Testis (tissue), 3 donors: ENCODE results near the gene MRGPRE. TPM values are rescaled to one million over a fixed set of nuclear protein-coding genes. Genes with fewer than 3 reads are reported as not detected.

Experiments used
- DNase-seq: peaks from one replicate; pipeline ENCODE4 v3.0.0-alpha.2; 2019
- H3K27ac ChIP-seq, 2 donors: fragments of 200-600 bp; sonication (generic); one replicate each; pipeline ENCODE4 v1.5.1; 2019
- H3K27me3 ChIP-seq: fragments of 200-600 bp; sonication (generic); one replicate; pipeline ENCODE4 v1.5.1; 2019
- H3K36me3 ChIP-seq: fragments of 200-600 bp; sonication (generic); one replicate; pipeline ENCODE4 v1.5.1; 2017; ENCODE audit warnings: low read depth; ENCODE audit errors: missing control alignments
- H3K4me1 ChIP-seq: fragments of 200-600 bp; sonication (generic); one replicate; pipeline ENCODE4 v1.5.1; 2019
- H3K4me3 ChIP-seq, 2 donors: fragments of 200-600 bp; sonication (generic); one replicate each; pipeline ENCODE4 v1.5.1; 2017 to 2019
- H3K9me3 ChIP-seq: fragments of 200-600 bp; sonication (generic); one replicate; pipeline ENCODE4 v1.5.1; 2017
- CTCF ChIP-seq, 3 experiments: fragments of 450-650 bp in 2 of 3; fragments of 200-600 bp in 1 of 3; sonication (generic) in 1 of 3; IDR thresholded peaks; one replicate each; pipeline ENCODE4 v1.5.1; 2016 to 2019; ENCODE audit warnings: antibody characterized with exemption in 3 of 3, mild to moderate bottlenecking in 2 of 3, moderate library complexity in 1 of 3
- POLR2A ChIP-seq: fragments of 450-650 bp; IDR thresholded peaks from one replicate; pipeline ENCODE4 v1.6.1; 2017; ENCODE audit warnings: antibody characterized with exemption, mild to moderate bottlenecking, moderate library complexity
- WGBS, 2 donors: methylation state at CpG; one replicate each; pipeline ENCODE4 v1.1.5; 2018; 5-methylcytosine and 5-hydroxymethylcytosine counted together
- intact Hi-C: fragments of 100-400 bp; cut with DNase I; formaldehyde crosslinking; loops from one replicate; pipeline ENCODE4 v1.15.1; 2023; ENCODE audit warnings: low total_unique reads
- polyA plus RNA-seq: library from polyadenylated mRNA; stranded (reverse); fragments of 350-450 nt; fragmentation: Illumina TruSeq; extraction: RNeasy Lipid Tissue Mini Kit (QIAGEN cat#74804); gene quantifications from one replicate; pipeline ENCODE4 v1.2.3, GENCODE V29; 2014; ENCODE audit warnings: low read depth, low replicate concordance; ENCODE audit not compliant: insufficient read depth
- total RNA-seq, 2 donors: library from RNA; depleted of rRNA; stranded (reverse); fragments of >200 nt; gene quantifications; one replicate each; pipeline ENCODE4 v1.2.3, GENCODE V29; 2016

The MRGPRE gene
- total and polyA plus RNA-seq, 3 donors from 2014 or later = 0.30 to 1.0 (median 0.93) TPM

GRCh38 chr11:3245071-3245470 lies 12.9 kb upstream of the MRGPRE start:
- intact Hi-C loops = no loop called here
- H3K9me3 ChIP-seq = no peaks in the 10 kb centered on the region
- no peak overlapping the region for H3K4me3 ChIP-seq
- H3K4me1 ChIP-seq = no peaks in the 10 kb centered on the region
- DNase-seq = no peak
- TF ChIP-seq CTCF (IDR thresholded peaks at IDR 0.05) (no peak), POLR2A (no peak)
- H3K27ac ChIP-seq = no peak overlapping the region
- H3K27me3 ChIP-seq = no peaks in the 10 kb centered on the region
- no peaks in the 10 kb centered on the region for H3K36me3 ChIP-seq

DNA sequence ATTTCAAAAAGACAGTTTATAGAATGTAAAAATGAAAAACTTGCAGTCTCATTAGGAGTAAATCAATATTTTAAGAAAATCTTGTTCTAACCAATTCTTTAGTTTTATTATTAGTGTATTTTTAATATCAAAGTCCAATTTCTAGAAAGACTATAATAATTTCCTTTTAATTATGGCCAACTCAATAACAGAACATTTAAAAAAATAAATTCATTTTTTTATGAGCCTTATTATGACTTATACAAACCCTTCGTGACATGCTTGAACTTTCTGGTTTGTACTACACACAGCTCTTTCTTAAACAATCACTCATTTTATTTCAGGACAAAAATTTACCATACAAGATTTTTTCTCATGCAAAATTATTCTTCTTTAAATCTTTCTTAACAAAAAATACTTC lies 11.7 kb upstream of the MRGPRE start:
- DNase-seq = no peak
- no peaks in the 10 kb centered on the region for H3K36me3 ChIP-seq
- peaks cover 3% of the 10 kb centered on the region for H3K27me3 ChIP-seq
- H3K9me3 ChIP-seq = no peaks in the 10 kb centered on the region
- H3K27ac ChIP-seq = no peak overlapping the region
- WGBS, 2 donors = 87 to 93% methylated on average over 1 of the region's 1 CpG
- no peak for TF ChIP-seq CTCF (IDR thresholded peaks at IDR 0.05)
- TF ChIP-seq POLR2A = no peak
- H3K4me1 ChIP-seq = no peaks in the 10 kb centered on the region
- intact Hi-C loops = no loop called here
- H3K4me3 ChIP-seq = no peak overlapping the region

GRCh38 chr11:3237119-3237518 lies 4.9 kb upstream of the MRGPRE start:
- TF ChIP-seq CTCF (IDR thresholded peaks at IDR 0.05) (no peak), POLR2A (no peak)
- peaks cover under 1% of the 10 kb centered on the region for H3K4me1 ChIP-seq
- no peak overlapping the region for H3K4me3 ChIP-seq
- intact Hi-C loops = no loop called here
- no peaks in the 10 kb centered on the region for H3K9me3 ChIP-seq
- H3K27me3 ChIP-seq = peaks cover 3% of the 10 kb centered on the region
- WGBS, 2 donors = 93 to 97% methylated on average over 2 of the region's 2 CpGs
- DNase-seq = no peak
- no peaks in the 10 kb centered on the region for H3K36me3 ChIP-seq
- H3K27ac ChIP-seq = no peak overlapping the region

DNA sequence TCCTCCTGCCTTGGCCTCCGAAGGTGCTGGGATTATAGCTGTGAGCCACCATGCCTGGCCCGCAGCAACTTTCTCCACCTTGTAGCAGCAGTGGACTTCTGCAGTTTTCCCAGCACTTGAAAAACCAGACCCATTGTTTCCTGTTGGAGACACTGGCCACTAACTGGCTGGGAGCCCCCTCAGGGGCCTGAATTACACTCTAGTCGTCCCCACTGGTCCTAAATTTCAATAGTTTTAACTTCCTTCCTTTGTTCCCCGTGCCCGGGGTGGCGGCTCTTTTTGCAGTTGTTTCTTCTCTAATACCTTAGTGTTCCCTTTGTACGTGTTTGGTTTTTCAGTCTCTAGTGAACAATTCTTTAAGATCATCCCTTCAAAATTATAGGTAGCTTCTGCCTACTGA lies 2.6 kb upstream of the MRGPRE start:
- intact Hi-C loops = no loop called here
- TF ChIP-seq CTCF (IDR thresholded peaks at IDR 0.05) = no peak
- no peak for TF ChIP-seq POLR2A
- no peaks in the 10 kb centered on the region for H3K36me3 ChIP-seq
- H3K4me3 ChIP-seq = no peak overlapping the region
- peaks cover 2% of the 10 kb centered on the region for H3K27me3 ChIP-seq
- H3K4me1 ChIP-seq = peaks cover 4% of the 10 kb centered on the region
- no peak for DNase-seq
- no peak overlapping the region for H3K27ac ChIP-seq
- WGBS, 2 donors = 77 to 83% methylated on average over 7 of the region's 7 CpGs
- no peaks in the 10 kb centered on the region for H3K9me3 ChIP-seq

DNA sequence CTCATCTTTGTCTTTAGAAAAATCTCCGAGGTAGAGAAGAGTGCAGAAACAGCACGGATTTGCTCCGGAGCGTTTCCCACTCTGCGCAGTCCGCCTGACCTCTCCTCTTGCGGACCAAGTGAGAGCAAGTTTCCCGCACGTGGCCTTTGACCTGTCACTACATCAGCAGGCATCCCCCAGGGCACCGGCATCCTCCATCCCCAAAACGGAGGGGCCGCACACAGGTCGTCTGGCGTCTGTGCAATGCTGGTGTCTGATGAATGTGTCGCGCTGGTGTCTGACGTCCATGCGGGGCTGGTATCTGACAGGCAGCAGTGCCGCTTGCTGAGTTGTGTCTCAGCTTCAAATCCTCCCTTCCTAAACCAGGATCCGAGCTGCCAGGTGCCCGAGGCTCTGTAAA lies 739 bp upstream of the MRGPRE start:
- intact Hi-C loops = no loop called here
- no peak for DNase-seq
- Histone ChIP-seq H3K4me3 (peak overlapping the region in 1 of 2 donors; percentile 24), H3K4me1 (peaks cover 4% of the 10 kb centered on the region), H3K36me3 (no peaks in the 10 kb centered on the region), H3K27ac (no peak overlapping the region), H3K9me3 (no peaks in the 10 kb centered on the region), H3K27me3 (no peaks in the 10 kb centered on the region)
- no peak for TF ChIP-seq POLR2A
- TF ChIP-seq CTCF (IDR thresholded peaks at IDR 0.05) = no peak
- WGBS, 2 donors = 82 to 83% methylated on average over 11 to 21 of the region's 21 CpGs
